ENCODE results near the gene HMOX1. TPM values are rescaled to one million over a fixed set of nuclear protein-coding genes. Genes with fewer than 3 reads are reported as not detected.

Gene HMOX1
- total and polyA plus RNA-seq, 2 of the 13 experiments (the other 11 are each of a cell fraction or from before 2014, with no cell fraction given), result 53.6 to 67.4 TPM

DNA sequence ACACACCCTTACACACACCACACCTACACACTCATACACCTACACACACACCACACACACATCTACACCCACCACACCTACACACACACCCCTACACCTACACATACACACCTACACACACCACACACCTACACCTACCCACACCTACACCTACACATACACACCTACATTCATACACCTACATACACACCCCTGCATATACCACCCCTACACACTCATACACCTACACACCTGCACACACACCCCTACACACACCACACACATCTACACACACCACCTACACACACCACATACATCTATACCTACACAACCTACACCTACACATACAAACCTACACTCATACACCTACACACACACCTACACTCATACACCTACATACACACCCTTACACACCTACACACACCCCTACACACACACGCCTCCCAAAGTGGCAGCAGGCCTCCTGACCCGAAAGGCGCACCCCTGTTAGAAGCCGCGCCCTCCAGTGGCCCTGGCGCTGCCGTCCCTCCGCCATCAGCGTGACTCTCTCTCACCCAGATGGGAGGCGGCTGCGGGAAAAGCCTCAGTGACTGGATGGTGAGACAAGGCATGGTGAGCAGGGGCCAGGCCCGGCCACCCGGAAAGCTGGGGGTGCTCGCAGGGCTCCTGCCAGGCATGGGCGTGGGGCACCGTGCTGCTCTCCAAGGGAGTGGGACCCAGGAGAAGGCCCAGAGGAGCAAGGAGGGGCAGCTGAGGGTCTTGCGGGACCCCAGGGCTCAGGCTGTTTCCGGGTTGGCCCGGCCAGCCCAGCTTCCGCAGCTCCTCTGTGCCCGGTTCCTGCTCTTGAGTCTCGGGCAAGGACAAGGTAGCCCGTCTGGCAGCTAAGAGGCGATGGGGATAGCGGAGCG lies 37.0 kb upstream of the HMOX1 start (continued):
- TF ChIP-seq SRF (IDR thresholded peaks at IDR 0.05; ENCODE audit: low read depth, low read length), result no peak
- TF ChIP-seq, protein P1, sequence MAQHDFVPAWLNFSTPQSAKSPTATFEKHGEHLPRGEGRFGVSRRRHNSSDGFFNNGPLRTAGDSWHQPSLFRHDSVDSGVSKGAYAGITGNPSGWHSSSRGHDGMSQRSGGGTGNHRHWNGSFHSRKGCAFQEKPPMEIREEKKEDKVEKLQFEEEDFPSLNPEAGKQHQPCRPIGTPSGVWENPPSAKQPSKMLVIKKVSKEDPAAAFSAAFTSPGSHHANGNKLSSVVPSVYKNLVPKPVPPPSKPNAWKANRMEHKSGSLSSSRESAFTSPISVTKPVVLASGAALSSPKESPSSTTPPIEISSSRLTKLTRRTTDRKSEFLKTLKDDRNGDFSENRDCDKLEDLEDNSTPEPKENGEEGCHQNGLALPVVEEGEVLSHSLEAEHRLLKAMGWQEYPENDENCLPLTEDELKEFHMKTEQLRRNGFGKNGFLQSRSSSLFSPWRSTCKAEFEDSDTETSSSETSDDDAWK (CRISPR knock-in tag; IDR thresholded peaks at IDR 0.05), result no peak
- no peak for TF ChIP-seq ZNF138 (CRISPR knock-in tag; IDR thresholded peaks at IDR 0.05; ENCODE audit: low read depth)
- no peak for TF ChIP-seq ZNF816 (CRISPR knock-in tag; IDR thresholded peaks at IDR 0.05; ENCODE audit: borderline replicate concordance)

DNA sequence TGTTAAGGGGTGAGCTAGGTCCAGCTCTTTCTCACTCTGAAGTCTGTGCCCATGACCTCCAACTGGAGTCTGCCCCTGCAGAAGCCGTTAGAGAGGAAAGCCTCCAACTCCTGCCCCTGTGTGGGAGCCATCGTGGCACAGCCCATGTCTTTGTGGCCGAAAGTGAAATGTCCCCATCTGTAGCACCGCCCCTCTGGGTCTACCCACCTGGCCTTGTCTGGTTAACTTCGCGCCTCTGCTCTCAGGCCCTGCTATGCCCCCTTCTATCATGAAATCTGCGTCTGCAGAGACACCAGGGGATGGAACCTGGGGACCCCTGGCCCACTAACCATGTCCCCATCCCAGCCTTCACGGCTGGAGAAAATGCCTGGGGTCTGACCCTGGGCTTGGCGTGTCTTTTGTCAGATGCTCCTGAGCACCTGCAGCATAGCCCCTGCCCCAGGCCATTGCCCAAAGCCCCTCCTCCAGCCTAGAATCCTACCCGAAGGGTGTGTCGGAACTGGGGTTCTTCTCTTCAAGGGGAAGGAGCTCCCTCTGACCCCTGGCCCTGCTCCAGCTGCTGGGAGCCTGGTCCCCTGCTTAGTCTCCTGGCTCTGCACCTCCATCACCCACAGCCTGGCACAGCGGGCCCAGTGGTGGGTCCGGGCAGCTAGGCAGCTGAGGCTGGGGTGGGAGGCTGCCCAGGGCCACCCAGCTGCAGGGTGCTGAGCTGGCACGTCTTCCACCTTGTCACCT lies 35.8 kb upstream of the HMOX1 start:
- no peak overlapping the region for H3K9ac ChIP-seq (ENCODE audit: insufficient read depth, low read depth, low read length)
- peaks cover 31 to 40% of the 10 kb centered on the region in 2 experiments for H3K36me3 ChIP-seq (replicated peaks in 1 of 2; ENCODE audit: control insufficient read depth in 1 of 2, insufficient read depth in 2 of 2, low read length in 2 of 2)
- H2AFZ ChIP-seq (ENCODE audit: low read length), result no peak overlapping the region
- H4K20me1 ChIP-seq (ENCODE audit: insufficient read depth, low read length), result no peaks in the 10 kb centered on the region
- DNase-seq (ENCODE audit: low spot score), result no peak
- intact Hi-C loops (cut with micrococcal nuclease; ENCODE audit: unreplicated experiment), result no loop called here
- peaks cover 2% of the 10 kb centered on the region for H3K4me1 ChIP-seq (ENCODE audit: insufficient read depth, low read length)
- ChIA-PET POLR2A (no interaction called here), CTCF (ENCODE audit: low intra/inter-chr PET ratio, low total read pairs) (no interaction called here)
- no peak for ATAC-seq
- no TSS peak for BruUV-seq (replicated peaks)
- H3K4me2 ChIP-seq (ENCODE audit: low read depth, low read length), result no peak overlapping the region
- no peak overlapping the region for H3K27ac ChIP-seq (ENCODE audit: extremely low read length, insufficient read depth, low read length)
- in situ Hi-C loops (cut with HindIII; ENCODE audit: extremely low pct_ligation_motif_present, low pct_unique_long_range_greater_than_20kb), result no loop called here
- TF ChIP-seq TEAD2 (CRISPR knock-in tag; IDR thresholded peaks at IDR 0.05) (no peak), KAT7 (CRISPR knock-in tag; IDR thresholded peaks at IDR 0.05; ENCODE audit: borderline replicate concordance) (no peak), GATAD2A (CRISPR knock-in tag; IDR thresholded peaks at IDR 0.05) (no peak), ZNF382 (CRISPR knock-in tag; IDR thresholded peaks at IDR 0.05; ENCODE audit: borderline replicate concordance) (no peak)
- TF ChIP-seq, protein P2, sequence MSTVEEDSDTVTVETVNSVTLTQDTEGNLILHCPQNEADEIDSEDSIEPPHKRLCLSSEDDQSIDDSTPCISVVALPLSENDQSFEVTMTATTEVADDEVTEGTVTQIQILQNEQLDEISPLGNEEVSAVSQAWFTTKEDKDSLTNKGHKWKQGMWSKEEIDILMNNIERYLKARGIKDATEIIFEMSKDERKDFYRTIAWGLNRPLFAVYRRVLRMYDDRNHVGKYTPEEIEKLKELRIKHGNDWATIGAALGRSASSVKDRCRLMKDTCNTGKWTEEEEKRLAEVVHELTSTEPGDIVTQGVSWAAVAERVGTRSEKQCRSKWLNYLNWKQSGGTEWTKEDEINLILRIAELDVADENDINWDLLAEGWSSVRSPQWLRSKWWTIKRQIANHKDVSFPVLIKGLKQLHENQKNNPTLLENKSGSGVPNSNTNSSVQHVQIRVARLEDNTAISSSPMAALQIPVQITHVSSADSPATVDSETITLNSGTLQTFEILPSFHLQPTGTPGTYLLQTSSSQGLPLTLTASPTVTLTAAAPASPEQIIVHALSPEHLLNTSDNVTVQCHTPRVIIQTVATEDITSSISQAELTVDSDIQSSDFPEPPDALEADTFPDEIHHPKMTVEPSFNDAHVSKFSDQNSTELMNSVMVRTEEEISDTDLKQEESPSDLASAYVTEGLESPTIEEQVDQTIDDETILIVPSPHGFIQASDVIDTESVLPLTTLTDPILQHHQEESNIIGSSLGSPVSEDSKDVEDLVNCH (CRISPR knock-in tag; IDR thresholded peaks at IDR 0.05), result no peak
- no peak overlapping the region for H3K4me3 ChIP-seq (replicated peaks in 1 of 3; ENCODE audit: insufficient read depth in 1 of 3, low read depth in 2 of 3, low read length in 3 of 3)
- no peak for FAIRE-seq
- H3K79me2 ChIP-seq (ENCODE audit: insufficient read depth, low read length), result no peaks in the 10 kb centered on the region
- H3K27me3 ChIP-seq (ENCODE audit: control insufficient read depth in 1 of 2, insufficient read depth in 2 of 2, low read length in 2 of 2), result no peaks in the 10 kb centered on the region
- no peaks in the 10 kb centered on the region for H3K9me3 ChIP-seq (ENCODE audit: low read length)
- 97% methylated on average over 10 of the region's 14 CpGs for WGBS (ENCODE audit: low lambda C conversion rate)
